Progenitor cell of endocrine pancreas (in vitro differentiated cells): ENCODE results near the gene TMC2. TPM values are rescaled to one million over a fixed set of nuclear protein-coding genes. Genes with fewer than 3 reads are reported as not detected.

Experiments
- DNase-seq: peaks from one replicate; pipeline ENCODE4 v3.0.0; 2021; ENCODE audit warnings: low spot score; ENCODE audit not compliant: unreplicated experiment
- H3K27ac Mint-ChIP-seq: 2 replicates; pipeline ENCODE4 v1.8.0; 2021; ENCODE audit warnings: mild to moderate bottlenecking, moderate library complexity, mixed read lengths
- H3K27me3 Mint-ChIP-seq: 2 replicates; pipeline ENCODE4 v1.8.0; 2021; ENCODE audit warnings: mixed read lengths
- H3K36me3 Mint-ChIP-seq: 2 replicates; pipeline ENCODE4 v1.8.0; 2022; ENCODE audit warnings: mixed read lengths; ENCODE audit not compliant: insufficient read depth
- H3K4me1 Mint-ChIP-seq: 2 replicates; pipeline ENCODE4 v1.8.0; 2021; ENCODE audit warnings: low read depth, mixed read lengths
- H3K4me3 Mint-ChIP-seq: 2 replicates; pipeline ENCODE4 v1.8.0; 2021; ENCODE audit warnings: low read depth, mild to moderate bottlenecking, moderate library complexity, mixed read lengths
- H3K9me3 Mint-ChIP-seq: 2 replicates; pipeline ENCODE4 v1.8.0; 2021; ENCODE audit warnings: low read depth, mixed read lengths
- CTCF ChIP-seq: fragments of 200-600 bp; sonication (generic); IDR thresholded peaks from one replicate; pipeline ENCODE4 v1.5.0; 2021; ENCODE audit warnings: antibody characterized with exemption, mild to moderate bottlenecking; ENCODE audit not compliant: unreplicated experiment
- total RNA-seq: library from RNA; stranded (reverse); gene quantifications from 2 replicates; pipeline ENCODE4 v1.2.1, GENCODE V29; 2021

TMC2 gene
- total RNA-seq, 1 donor from 2014 or later = not detected

DNA sequence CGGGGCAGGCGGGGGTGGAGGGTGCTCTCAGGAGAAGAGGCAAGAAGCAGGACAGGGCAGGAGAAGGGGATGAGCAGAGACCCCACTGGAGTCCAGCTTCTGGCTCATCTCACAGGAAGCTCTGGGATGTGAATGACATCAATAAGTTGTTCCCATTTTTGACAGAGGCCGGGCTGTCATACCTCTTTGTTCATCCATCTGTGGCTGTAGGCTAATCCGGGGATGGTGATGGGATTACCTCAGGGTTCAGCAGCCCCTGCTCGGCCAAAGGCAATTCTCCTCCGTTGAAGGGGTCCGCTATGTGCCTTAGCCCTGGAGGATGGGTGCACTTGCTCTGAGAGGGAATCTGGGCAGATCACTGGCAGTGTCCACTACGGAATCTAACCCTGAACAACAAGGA lies 3.3 kb upstream of the TMC2 start:
- no peak for DNase-seq
- Mint-ChIP-seq H3K4me3 (no peak overlapping the region), H3K36me3 (no peaks in the 10 kb centered on the region), H3K4me1 (peaks cover 3% of the 10 kb centered on the region), H3K9me3 (no peaks in the 10 kb centered on the region), H3K27ac (no peak overlapping the region), H3K27me3 (peaks cover 76% of the 10 kb centered on the region)
- TF ChIP-seq CTCF = no peak

GRCh38 chr20:2535711-2536559 lies 438 bp upstream of the TMC2 start:
- TF ChIP-seq CTCF = no peak
- Mint-ChIP-seq H3K4me3 (no peak overlapping the region), H3K36me3 (no peaks in the 10 kb centered on the region), H3K9me3 (no peaks in the 10 kb centered on the region), H3K27ac (no peak overlapping the region), H3K4me1 (peaks cover 3% of the 10 kb centered on the region), H3K27me3 (peaks cover 71% of the 10 kb centered on the region)
- DNase-seq = no peak

DNA sequence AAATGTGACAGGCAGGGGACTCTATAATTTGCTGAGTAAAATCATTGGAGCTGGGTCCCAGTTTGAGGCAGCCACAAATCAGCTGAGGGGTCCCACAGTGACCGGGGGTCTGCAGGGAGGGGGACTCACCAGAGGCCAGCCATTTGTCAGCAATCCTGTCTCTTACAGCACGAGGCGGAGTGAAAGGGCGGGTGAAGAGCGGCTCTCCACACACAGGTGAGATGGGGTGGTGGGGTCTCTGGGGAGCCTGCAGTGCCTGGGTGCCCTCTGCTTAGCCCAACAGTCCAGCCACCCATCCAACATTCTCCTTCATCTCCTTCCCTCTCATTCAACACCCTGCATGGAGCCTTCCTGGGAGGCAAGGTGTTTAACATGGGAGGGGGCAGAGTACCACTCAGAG lies 728 bp downstream of the TMC2 start:
- no peaks in the 10 kb centered on the region for H3K9me3 Mint-ChIP-seq
- DNase-seq = no peak
- peaks cover 3% of the 10 kb centered on the region for H3K4me1 Mint-ChIP-seq
- no peaks in the 10 kb centered on the region for H3K36me3 Mint-ChIP-seq
- H3K27me3 Mint-ChIP-seq = peaks cover 69% of the 10 kb centered on the region
- H3K4me3 Mint-ChIP-seq = no peak overlapping the region
- H3K27ac Mint-ChIP-seq = no peak overlapping the region
- TF ChIP-seq CTCF = no peak

DNA sequence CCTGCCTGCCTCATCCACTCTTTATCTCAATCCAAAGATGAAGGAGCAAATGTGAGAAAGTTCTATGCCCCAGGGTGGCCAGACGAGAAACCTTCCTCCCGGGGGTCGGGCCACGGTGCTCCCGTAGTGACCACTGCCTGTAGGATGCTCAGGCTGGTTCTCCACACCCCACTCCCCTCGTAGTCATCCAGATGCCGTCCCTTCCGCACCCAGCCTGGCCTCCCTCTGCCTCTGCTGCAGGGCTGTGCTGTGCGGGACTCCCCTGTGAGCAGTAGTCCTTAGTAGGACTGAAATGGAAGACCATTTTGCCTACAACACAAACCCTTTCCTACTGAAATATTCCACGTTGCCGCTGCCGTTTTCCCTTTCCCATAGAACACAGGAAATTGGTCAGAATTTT lies 2.0 kb downstream of the TMC2 start:
- H3K9me3 Mint-ChIP-seq = no peaks in the 10 kb centered on the region
- peaks cover 3% of the 10 kb centered on the region for H3K4me1 Mint-ChIP-seq
- H3K27ac Mint-ChIP-seq = no peak overlapping the region
- TF ChIP-seq CTCF = no peak
- peaks cover 63% of the 10 kb centered on the region for H3K27me3 Mint-ChIP-seq
- DNase-seq = no peak
- no peaks in the 10 kb centered on the region for H3K36me3 Mint-ChIP-seq
- H3K4me3 Mint-ChIP-seq = no peak overlapping the region

- peaks cover 58% of the 10 kb centered on the region for H3K27me3 Mint-ChIP-seq
These were observed 2.8 kb downstream of the TMC2 start for GRCh38 chr20:2538931-2539720.

More at GRCh38 chr20:2538931-2539720, 2.8 kb downstream of the TMC2 start:
- H3K9me3 Mint-ChIP-seq = no peaks in the 10 kb centered on the region
- DNase-seq = no peak
- no peaks in the 10 kb centered on the region for H3K36me3 Mint-ChIP-seq
- H3K4me3 Mint-ChIP-seq = no peak overlapping the region
- peaks cover 3% of the 10 kb centered on the region for H3K4me1 Mint-ChIP-seq
- no peak for TF ChIP-seq CTCF
- H3K27ac Mint-ChIP-seq = no peak overlapping the region
